B cell (primary cell): ENCODE data around the gene ZNF830.

Source experiments
- EZH2 ChIP-seq: IDR thresholded peaks from 2 replicates; pipeline ENCODE4 v1.6.1; 2012; ENCODE audit warnings: borderline replicate concordance, low read depth, mild to moderate bottlenecking, moderate library complexity, low read length; ENCODE audit not compliant: insufficient read depth, poor library complexity, severe bottlenecking
- TF ChIP-seq, protein P1 (sequence below): fragments of 200-600 bp; IDR thresholded peaks from one replicate; pipeline ENCODE4 v1.8.0; 2022; ENCODE audit warnings: antibody characterized with exemption, mild to moderate bottlenecking

DNA sequence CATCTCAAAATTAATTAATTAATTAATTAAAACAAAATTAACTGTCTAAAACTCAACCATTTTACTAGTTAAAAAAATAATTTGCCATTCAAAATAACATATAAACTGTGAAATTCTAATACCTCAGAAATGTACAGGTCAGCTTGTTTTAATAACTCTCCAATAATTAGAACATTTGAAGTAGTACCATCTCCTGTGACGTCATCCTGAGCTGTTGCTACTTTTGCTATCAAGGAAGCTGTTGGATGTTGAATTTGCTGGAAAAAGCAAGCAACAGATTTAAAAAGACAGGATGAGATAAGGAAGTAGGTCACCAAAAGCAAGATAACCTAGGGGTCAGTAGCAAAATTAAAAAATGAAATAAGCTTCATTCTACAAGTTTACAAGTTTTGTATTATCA, 2.9 kb upstream of the ZNF830 start:
- TF ChIP-seq, protein P1, sequence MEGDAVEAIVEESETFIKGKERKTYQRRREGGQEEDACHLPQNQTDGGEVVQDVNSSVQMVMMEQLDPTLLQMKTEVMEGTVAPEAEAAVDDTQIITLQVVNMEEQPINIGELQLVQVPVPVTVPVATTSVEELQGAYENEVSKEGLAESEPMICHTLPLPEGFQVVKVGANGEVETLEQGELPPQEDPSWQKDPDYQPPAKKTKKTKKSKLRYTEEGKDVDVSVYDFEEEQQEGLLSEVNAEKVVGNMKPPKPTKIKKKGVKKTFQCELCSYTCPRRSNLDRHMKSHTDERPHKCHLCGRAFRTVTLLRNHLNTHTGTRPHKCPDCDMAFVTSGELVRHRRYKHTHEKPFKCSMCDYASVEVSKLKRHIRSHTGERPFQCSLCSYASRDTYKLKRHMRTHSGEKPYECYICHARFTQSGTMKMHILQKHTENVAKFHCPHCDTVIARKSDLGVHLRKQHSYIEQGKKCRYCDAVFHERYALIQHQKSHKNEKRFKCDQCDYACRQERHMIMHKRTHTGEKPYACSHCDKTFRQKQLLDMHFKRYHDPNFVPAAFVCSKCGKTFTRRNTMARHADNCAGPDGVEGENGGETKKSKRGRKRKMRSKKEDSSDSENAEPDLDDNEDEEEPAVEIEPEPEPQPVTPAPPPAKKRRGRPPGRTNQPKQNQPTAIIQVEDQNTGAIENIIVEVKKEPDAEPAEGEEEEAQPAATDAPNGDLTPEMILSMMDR, result no peak
- TF ChIP-seq EZH2, result no peak
